DMS53 (cell line): ENCODE measurements around the gene GOLGA6C.
"Not testable (repeated sequence)": the region's sequence is repeated elsewhere in the genome, so short reads cannot be mapped to it uniquely, and the experiment has no call there.

Experiments
- DNase-seq: peaks from one replicate; lab custom pipeline; 2025; lab: John Stamatoyannopoulos, UW

Gene GOLGA6C

GRCh38 chr15:75314552-75315290 lies 56.6 kb downstream of the GOLGA6C start:
- no peak for DNase-seq

- not testable (repeated sequence) for DNase-seq
Observed at GRCh38 chr15:75319231-75319897, 61.2 kb downstream of the GOLGA6C start.
